ENCODE results near the gene CARD10. TPM values are rescaled to one million over a fixed set of nuclear protein-coding genes. Genes with fewer than 3 reads are reported as not detected.
A peak's percentile ranks its signal among the peaks of the same experiment; 100 is the strongest.

Gene CARD10
- total and polyA plus RNA-seq, 2 of the 13 experiments (the other 11 are each of a cell fraction or from before 2014, with no cell fraction given): 35.2 to 55.8 TPM

DNA sequence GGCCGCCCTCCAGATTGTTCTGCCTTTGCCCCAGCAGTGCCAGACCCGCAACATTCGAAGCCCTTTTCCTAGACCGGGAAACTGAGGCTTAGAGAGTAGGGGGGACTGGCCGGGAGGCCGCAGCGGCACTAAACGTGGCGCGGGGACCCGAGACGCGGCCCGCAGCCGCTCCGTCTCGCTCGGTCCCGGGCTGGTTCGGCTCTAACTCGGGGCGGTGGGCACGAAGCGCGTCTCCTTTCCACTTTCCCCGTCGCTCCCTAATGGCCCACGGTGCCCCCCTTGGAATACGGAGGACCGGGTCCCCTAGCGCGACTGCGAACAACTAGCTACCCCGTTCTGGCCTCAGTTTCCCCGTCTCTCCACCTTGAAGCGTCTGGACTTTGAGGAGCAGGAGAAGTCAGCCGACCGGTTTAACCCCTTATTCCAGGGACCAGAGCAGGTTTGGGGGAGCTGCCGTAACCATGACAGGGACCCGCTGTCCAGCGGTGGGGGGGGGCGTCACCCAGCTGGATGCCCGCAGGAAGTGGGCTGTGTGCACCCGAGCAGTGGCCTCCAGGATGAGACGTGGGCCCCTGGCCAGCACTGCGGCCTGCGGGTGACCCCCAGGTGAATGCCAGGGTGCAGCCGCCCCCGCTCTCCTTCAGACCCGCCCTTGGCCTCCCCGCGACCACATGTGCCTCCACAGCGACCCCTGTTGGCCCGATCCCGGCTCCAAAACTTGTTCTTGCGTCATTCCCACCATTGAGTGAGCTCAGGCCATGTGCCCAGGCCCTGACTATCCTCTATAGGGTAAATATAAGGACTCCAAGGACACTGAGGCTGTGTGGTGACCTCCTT lies 42.2 kb upstream of the CARD10 start (continued):
- TF ChIP-seq FOXA3 (CRISPR knock-in tag; IDR thresholded peaks at IDR 0.05) (peak; percentile 72), GLI4 (CRISPR knock-in tag; IDR thresholded peaks at IDR 0.05; ENCODE audit: borderline replicate concordance) (peak; percentile 63; the same call in 1 of the 2 replicates), RBFOX2 (IDR thresholded peaks at IDR 0.05; ENCODE audit: low read depth, low read length) (peak; percentile 90), RFX5 (IDR thresholded peaks at IDR 0.05; ENCODE audit: low read depth, low read length) (0 out of 2 replicates have a peak, but pooled peaks have one; percentile 15), IKZF4 (CRISPR knock-in tag; IDR thresholded peaks at IDR 0.05; ENCODE audit: borderline replicate concordance, low read depth, not compliant biosample characterization) (no peak), ZNF383 (CRISPR knock-in tag; IDR thresholded peaks at IDR 0.05; ENCODE audit: borderline replicate concordance) (no peak), CBX1 (IDR thresholded peaks at IDR 0.05; ENCODE audit: low read depth) (peak; percentile 59), YEATS4 (CRISPR knock-in tag; IDR thresholded peaks at IDR 0.05; ENCODE audit: borderline replicate concordance) (peak; percentile 98), POLR2AphosphoS5 (IDR thresholded peaks at IDR 0.05; ENCODE audit: low read depth, low read length) (peak; percentile 68), TBL1XR1 (IDR thresholded peaks at IDR 0.05; ENCODE audit: borderline replicate concordance, low read length, partially characterized antibody) (no peak), TMF1 (CRISPR knock-in tag; IDR thresholded peaks at IDR 0.05; ENCODE audit: low read depth) (no peak), DMAP1 (CRISPR knock-in tag; IDR thresholded peaks at IDR 0.05) (peak; percentile 96), HIVEP1 (CRISPR knock-in tag; IDR thresholded peaks at IDR 0.05) (peak; percentile 80), HNRNPH1 (optimal IDR thresholded peaks at IDR 0.05; ENCODE audit: low read depth, low read length) (no peak), ZNF746 (CRISPR knock-in tag; IDR thresholded peaks at IDR 0.05) (peak; percentile 77; the same call in 1 of the 2 replicates), ETV5 (CRISPR knock-in tag; IDR thresholded peaks at IDR 0.05; ENCODE audit: borderline replicate concordance) (peak; percentile 76), GZF1 (CRISPR knock-in tag; IDR thresholded peaks at IDR 0.05) (0 out of 2 replicates have a peak, but pooled peaks have one; percentile 47), RBM39 (IDR thresholded peaks at IDR 0.05; ENCODE audit: low read depth, low read length, poor library complexity, severe bottlenecking) (peak; percentile 47), ZNF225 (CRISPR knock-in tag; IDR thresholded peaks at IDR 0.05) (no peak)
- TF ChIP-seq, protein P1, sequence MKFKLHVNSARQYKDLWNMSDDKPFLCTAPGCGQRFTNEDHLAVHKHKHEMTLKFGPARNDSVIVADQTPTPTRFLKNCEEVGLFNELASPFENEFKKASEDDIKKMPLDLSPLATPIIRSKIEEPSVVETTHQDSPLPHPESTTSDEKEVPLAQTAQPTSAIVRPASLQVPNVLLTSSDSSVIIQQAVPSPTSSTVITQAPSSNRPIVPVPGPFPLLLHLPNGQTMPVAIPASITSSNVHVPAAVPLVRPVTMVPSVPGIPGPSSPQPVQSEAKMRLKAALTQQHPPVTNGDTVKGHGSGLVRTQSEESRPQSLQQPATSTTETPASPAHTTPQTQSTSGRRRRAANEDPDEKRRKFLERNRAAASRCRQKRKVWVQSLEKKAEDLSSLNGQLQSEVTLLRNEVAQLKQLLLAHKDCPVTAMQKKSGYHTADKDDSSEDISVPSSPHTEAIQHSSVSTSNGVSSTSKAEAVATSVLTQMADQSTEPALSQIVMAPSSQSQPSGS (CRISPR knock-in tag; IDR thresholded peaks at IDR 0.05): peak; percentile 98
- TF ChIP-seq, protein P2, sequence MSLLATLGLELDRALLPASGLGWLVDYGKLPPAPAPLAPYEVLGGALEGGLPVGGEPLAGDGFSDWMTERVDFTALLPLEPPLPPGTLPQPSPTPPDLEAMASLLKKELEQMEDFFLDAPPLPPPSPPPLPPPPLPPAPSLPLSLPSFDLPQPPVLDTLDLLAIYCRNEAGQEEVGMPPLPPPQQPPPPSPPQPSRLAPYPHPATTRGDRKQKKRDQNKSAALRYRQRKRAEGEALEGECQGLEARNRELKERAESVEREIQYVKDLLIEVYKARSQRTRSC (CRISPR knock-in tag; IDR thresholded peaks at IDR 0.05; ENCODE audit: low read depth): no peak
- TF ChIP-seq, protein P3, sequence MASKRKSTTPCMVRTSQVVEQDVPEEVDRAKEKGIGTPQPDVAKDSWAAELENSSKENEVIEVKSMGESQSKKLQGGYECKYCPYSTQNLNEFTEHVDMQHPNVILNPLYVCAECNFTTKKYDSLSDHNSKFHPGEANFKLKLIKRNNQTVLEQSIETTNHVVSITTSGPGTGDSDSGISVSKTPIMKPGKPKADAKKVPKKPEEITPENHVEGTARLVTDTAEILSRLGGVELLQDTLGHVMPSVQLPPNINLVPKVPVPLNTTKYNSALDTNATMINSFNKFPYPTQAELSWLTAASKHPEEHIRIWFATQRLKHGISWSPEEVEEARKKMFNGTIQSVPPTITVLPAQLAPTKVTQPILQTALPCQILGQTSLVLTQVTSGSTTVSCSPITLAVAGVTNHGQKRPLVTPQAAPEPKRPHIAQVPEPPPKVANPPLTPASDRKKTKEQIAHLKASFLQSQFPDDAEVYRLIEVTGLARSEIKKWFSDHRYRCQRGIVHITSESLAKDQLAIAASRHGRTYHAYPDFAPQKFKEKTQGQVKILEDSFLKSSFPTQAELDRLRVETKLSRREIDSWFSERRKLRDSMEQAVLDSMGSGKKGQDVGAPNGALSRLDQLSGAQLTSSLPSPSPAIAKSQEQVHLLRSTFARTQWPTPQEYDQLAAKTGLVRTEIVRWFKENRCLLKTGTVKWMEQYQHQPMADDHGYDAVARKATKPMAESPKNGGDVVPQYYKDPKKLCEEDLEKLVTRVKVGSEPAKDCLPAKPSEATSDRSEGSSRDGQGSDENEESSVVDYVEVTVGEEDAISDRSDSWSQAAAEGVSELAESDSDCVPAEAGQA (IDR thresholded peaks at IDR 0.05; ENCODE audit: low read depth): peak; percentile 47; the same call in 1 of the 2 replicates
- TF ChIP-seq, protein P3 (CRISPR knock-in tag; IDR thresholded peaks at IDR 0.05; ENCODE audit: borderline replicate concordance): no peak

All from HepG2 (cell line).